Stimulated activated naive CD4-positive, alpha-beta T cell treated with Interleukin-2 at 50 U/mL for 16 hours (primary cell): ENCODE data around the gene ZGPAT.
"Not testable (repeated sequence)": the region's sequence is repeated elsewhere in the genome, so short reads cannot be mapped to it uniquely, and the experiment has no call there.

Source experiments
- DNase-seq: peaks from one replicate; lab custom pipeline; 2025; lab: John Stamatoyannopoulos, UW

The ZGPAT gene

GRCh38 chr20:63765082-63765873, 57.4 kb downstream of the ZGPAT start:
- DNase-seq = no peak

- no peak for DNase-seq
These were observed 58.1 kb downstream of the ZGPAT start for GRCh38 chr20:63765902-63766301.

- no peak for DNase-seq
These were observed 59.0 kb downstream of the ZGPAT start for GRCh38 chr20:63766695-63767426.

GRCh38 chr20:63767456-63767855, 59.6 kb downstream of the ZGPAT start:
- DNase-seq = no peak

- DNase-seq = no peak
These were observed 60.0 kb downstream of the ZGPAT start for GRCh38 chr20:63767886-63768285.

GRCh38 chr20:63768591-63769515, 61.0 kb downstream of the ZGPAT start:
- DNase-seq = no peak

GRCh38 chr20:63769891-63770474, 62.1 kb downstream of the ZGPAT start:
- no peak for DNase-seq

GRCh38 chr20:63771046-63771707, 63.3 kb downstream of the ZGPAT start:
- no peak for DNase-seq

- DNase-seq = no peak
These were observed 65.1 kb downstream of the ZGPAT start for GRCh38 chr20:63772781-63773518.

GRCh38 chr20:63773571-63774241, 65.9 kb downstream of the ZGPAT start:
- DNase-seq = no peak

GRCh38 chr20:63774306-63774705, 66.5 kb downstream of the ZGPAT start:
- no peak for DNase-seq

GRCh38 chr20:63775096-63775978, 67.5 kb downstream of the ZGPAT start:
- DNase-seq = no peak

GRCh38 chr20:63776875-63777274, 69.0 kb downstream of the ZGPAT start:
- not testable (repeated sequence) for DNase-seq

GRCh38 chr20:63777614-63778013, 69.8 kb downstream of the ZGPAT start:
- DNase-seq = no peak

- no peak for DNase-seq
These were observed 70.4 kb downstream of the ZGPAT start for GRCh38 chr20:63778034-63778752.

GRCh38 chr20:63778857-63779256, 71.0 kb downstream of the ZGPAT start:
- DNase-seq = no peak

- DNase-seq = no peak
These were observed 73.3 kb downstream of the ZGPAT start for GRCh38 chr20:63781181-63781580.

- peak; percentile 34 for DNase-seq
These were observed 74.2 kb downstream of the ZGPAT start for GRCh38 chr20:63782051-63782471.
